GM19025 (cell line): Measurements from ENCODE around the gene RBM5.
"Not testable (repeated sequence)": the region's sequence is repeated elsewhere in the genome, so short reads cannot be mapped to it uniquely, and the experiment has no call there.

Experiments
- ATAC-seq: cut with Tn5 transposase; IDR thresholded peaks from one replicate; pipeline ENCODE4 v1.9.1; 2021; ENCODE audit warnings: mild to moderate bottlenecking, low read depth, moderate library complexity; ENCODE audit not compliant: unreplicated experiment

The RBM5 gene

DNA sequence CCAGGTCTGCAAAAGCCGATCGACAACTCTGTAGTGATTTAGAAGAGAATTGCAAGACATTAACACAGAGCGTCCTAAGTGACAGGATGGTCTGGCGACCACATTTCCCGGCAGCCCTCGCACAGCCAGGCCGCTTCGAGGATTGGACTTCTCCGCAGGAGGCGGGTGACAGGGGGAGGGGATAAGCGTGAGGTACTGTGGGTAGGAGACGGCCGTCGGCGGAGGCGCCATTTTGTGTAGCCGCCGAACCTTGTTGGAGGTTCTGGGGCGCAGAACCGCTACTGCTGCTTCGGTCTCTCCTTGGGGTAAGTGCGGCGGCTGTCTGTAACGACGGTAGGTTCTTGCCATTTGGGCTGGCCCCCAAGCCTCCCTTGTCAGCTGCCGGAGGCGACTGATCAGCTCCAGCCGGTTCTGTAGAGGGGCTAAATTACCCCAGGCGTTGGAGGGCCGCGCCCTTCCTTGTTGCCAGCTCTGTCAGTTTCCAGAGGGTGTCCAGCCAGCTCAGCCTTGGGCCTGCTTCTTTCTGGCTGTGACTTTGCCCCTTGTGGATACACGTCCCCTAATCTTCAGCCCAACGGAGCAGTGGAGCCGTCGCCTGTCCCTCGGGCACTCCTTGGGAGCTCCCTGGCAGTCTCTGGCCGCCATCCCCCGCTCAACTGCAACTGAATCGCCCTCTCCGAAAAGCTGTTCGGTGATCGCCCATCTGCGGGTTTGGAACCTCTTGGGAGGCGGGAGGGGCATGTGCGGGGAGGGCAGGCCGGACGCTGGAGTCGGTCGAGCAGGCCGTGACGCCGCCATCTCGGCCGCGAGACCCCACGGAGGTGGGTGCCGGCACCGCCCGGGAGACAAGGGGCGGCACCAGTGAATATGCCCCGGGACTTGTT is at the start of gene RBM5:
Gene RBM5 (plus strand): TSS at position 195 of the 884 bp plus-strand sequence. CDS start 1,516 bp downstream, outside the sequence.
- ATAC-seq = peak; percentile 95

GRCh38 chr3:50044976-50045375 is 43.7 kb upstream of the RBM5 start:
- ATAC-seq = no peak

DNA sequence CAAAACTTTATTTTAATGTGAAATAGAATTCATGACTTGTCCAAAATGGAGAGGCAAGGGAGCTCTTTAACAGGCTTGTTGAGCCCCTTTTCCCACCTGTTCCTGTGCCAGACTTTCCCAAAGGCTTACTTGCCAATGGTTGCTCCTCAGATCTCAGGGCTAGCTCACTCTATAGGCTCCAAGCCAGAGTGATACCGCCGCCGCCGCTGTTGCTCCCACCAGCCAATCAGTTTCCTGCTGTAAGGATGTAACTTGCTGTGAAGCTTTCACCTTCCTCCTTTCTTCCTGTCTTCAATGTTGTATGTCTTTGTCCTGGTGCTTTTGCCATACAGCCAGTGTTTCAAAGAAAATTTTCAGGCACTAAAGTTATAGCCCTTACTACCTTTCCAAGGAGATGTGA is 41.3 kb upstream of the RBM5 start:
- no peak for ATAC-seq

DNA sequence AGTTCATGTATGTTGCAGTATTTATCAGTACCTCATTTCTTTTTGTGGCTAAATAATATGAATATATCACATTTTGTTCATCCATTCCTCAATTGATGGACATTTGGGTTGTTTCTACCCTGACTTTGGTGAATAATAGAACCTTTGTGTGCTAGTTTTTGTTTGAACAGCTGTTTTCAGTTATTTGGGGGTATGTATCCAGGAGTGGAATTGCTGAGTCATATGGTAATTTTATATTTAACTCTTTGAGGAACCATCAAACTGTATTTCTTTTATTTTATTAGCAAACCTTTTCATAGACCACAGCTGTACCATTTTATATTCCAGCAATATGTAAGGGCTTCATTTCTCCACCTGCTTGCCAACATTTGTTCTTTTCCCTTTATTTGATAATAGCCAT is 38.4 kb upstream of the RBM5 start:
- ATAC-seq = no peak

- no peak for ATAC-seq
These were observed 31.0 kb upstream of the RBM5 start for GRCh38 chr3:50057756-50058155.

GRCh38 chr3:50068134-50068533 is 20.6 kb upstream of the RBM5 start:
- no peak for ATAC-seq

GRCh38 chr3:50078091-50078490 is 10.6 kb upstream of the RBM5 start:
- ATAC-seq = no peak

GRCh38 chr3:50078622-50079021 is 10.1 kb upstream of the RBM5 start:
- ATAC-seq = no peak

DNA sequence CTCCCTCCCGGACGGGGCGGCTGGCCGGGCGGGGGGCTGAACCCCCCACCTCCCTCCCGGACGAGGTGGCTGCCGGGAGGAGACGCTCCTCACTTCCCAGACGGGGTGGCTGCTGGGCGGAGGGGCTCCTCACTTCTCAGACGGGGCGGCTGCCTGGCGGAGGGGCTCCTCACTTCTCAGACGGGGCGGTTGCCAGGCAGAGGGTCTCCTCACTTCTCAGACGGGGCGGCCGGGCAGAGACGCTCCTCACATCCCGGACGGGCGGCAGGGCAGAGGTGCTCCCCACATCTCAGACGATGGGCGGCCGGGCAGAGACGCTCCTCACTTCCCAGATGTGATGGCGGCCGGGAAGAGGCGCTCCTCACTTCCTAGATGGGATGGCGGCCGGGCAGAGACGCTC is 3.8 kb upstream of the RBM5 start:
- ATAC-seq = not testable (repeated sequence)

- no peak for ATAC-seq
These were observed 858 bp downstream of the RBM5 start for GRCh38 chr3:50089609-50089945.

GRCh38 chr3:50090984-50091383 is 2.3 kb downstream of the RBM5 start:
- ATAC-seq = no peak

- no peak for ATAC-seq
These were observed 6.8 kb downstream of the RBM5 start for GRCh38 chr3:50095352-50095998.

- ATAC-seq = no peak
These were observed 11.7 kb downstream of the RBM5 start for GRCh38 chr3:50100386-50100785.

DNA sequence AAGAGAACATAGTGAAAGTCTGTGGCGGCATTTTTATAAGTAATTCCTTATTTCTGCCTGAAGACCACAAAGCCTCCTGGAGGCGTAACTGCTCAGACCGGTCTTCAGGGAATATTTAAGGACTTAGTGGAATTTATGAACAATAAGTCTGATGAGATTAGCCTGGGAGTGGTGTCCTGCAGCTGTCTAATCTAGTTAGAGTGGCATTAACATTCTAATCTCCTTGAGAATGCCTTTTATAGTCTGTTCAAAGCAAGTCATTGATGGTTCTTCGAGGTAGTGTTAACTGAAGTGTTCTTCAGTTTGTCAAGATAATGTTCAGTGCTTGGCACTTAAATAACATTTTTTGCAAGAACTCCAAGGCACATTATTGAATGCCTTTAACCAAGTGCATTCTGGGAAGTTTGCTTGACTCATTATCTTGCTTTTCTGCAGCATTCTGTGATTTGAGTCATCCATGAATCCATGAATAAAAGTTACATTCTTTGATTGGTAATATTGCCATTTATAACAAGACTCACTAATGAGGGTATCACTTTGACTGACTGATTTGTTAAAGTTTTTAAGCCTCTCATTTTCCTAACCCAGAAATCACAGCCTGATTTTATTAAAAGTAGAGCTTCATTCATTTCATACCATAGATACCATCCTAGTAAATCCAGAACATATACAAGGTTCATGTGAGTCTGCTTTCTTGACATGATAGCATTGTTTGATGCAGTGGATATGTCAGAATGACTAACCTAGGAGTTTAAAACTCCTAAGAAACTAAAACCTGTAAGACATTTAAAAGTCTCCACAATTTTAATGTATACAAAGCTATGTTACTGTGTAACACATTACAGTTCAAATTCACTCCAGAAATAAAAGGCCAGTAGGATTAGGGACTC is 12.5 kb downstream of the RBM5 start:
- ATAC-seq = no peak

DNA sequence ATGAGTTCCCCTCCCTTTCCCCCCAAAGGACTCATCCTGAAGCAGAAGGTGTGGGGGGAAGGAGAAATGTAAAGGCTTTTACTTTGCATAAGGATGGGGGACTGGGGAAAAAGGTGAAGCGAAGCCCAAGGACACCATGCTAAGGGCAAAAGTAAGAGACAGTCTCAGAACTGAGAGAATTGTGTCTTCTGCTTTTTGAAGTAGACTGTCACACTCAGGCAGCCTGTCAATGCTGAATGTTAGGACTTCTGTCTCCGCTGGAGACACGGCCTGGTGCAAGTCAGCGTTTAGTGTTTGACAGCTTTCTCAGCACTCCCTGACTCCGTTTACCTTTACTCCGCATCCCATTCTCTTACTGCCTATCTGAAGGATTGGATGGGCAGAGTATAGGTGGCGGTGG is 13.8 kb downstream of the RBM5 start:
- ATAC-seq = no peak

- ATAC-seq = no peak
These were observed 23.0 kb downstream of the RBM5 start for GRCh38 chr3:50111757-50112156.

- no peak for ATAC-seq
These were observed 23.7 kb downstream of the RBM5 start for GRCh38 chr3:50112462-50112861.

DNA sequence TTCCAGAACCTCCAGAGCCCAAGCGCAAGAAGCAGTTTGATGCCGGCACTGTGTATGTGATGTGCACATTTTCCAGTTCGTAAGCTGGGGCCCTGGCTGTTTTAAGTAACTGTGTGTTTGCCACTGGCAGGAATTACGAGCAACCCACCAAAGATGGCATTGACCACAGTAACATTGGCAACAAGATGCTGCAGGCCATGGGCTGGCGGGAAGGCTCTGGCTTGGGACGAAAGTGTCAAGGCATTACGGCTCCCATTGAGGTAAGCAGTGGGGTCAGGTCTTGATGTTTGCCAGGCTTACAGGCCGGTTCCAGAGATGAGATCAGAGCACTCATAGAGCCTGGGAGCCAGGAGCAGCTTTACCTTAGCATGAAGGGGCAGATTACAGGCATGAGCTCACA is 28.4 kb downstream of the RBM5 start:
- no peak for ATAC-seq

DNA sequence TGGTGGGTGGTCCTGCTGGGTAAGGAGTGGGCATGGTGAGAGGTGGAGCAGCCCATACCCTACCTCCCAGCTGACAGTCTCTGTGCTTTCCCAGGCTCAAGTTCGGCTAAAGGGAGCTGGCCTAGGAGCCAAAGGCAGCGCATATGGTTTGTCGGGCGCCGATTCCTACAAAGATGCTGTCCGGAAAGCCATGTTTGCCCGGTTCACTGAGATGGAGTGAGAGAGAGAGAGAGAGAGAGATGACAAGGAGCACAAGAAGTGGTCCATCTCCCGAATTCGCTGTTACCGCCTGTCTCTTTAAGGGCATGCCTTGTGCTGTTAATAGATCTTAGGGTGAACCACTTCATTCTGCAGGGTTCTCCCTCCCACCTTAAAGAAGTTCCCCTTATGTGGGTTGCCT is 29.5 kb downstream of the RBM5 start:
- ATAC-seq = no peak

DNA sequence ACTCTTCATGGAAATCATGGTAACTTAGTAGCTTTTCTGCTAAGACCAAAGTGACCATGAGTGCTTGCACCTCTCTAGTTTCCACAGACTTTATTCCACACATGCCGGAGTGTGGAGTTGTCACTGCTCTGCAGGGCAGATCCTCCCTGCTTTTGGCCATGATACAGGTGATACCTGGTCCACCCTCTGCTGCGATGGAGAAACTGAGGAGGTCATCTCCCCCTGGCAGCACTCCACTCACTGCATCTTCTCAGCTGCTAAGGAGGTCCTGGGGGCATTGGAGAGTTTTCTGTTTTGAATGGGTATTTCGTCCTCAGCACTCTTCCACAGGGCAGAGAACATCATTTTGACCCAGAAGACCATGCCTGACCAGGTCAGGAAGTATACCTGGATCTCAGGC is 31.1 kb downstream of the RBM5 start:
- no peak for ATAC-seq
